K562 (cell line): ENCODE results near the gene ADD1. TPM values are rescaled to one million over a fixed set of nuclear protein-coding genes. Genes with fewer than 3 reads are reported as not detected.
A peak's percentile ranks its signal among the peaks of the same experiment; 100 is the strongest.

Experiments used
- ARID3A ChIP-seq: IDR thresholded peaks from 2 replicates; pipeline ENCODE4 v1.6.1; 2012; ENCODE audit warnings: low read depth, low read length, improper control_type of control experiment, borderline replicate concordance
- E4F1 ChIP-seq: fragments of 250-450 bp; sonication (Bioruptor Pico); IDR thresholded peaks from 2 replicates; pipeline ENCODE4 v1.5.0; 2021; ENCODE audit warnings: mild to moderate bottlenecking, borderline replicate concordance
- ETV6 ChIP-seq, 3 experiments: fragments of 150-350 bp in 1 of 3; sonication (generic) in 1 of 3; formaldehyde crosslinking in 1 of 3; IDR thresholded peaks; 2 replicates each; pipeline versions ENCODE4 v1.6.1 to v1.8.0; 2014 to 2022; ENCODE audit warnings: borderline replicate concordance in 2 of 3, low read depth in 2 of 3, antibody characterized with exemption in 1 of 3, low read length in 1 of 3, mild to moderate bottlenecking in 1 of 3, missing genetic modification reagents in 1 of 3
- IFI16 ChIP-seq: fragments of 250-450 bp; sonication (Bioruptor Pico); IDR thresholded peaks from 2 replicates; pipeline ENCODE4 v2.1.2; 2022; ENCODE audit warnings: mild to moderate bottlenecking, inconsistent platforms
- KDM2B ChIP-seq: fragments of 250-450 bp; sonication (Bioruptor Pico); IDR thresholded peaks from 2 replicates; pipeline ENCODE4 v1.8.0; 2021; ENCODE audit warnings: mild to moderate bottlenecking, moderate library complexity
- NFE2 ChIP-seq: IDR thresholded peaks from 2 replicates; pipeline ENCODE4 v1.6.1; 2014; ENCODE audit warnings: antibody characterized with exemption, low read depth
- NRF1 ChIP-seq, 2 experiments: fragments of 450-650 bp; IDR thresholded peaks in 1 of 2; conservative IDR thresholded peaks in 1 of 2; 2 replicates each; pipeline ENCODE4 v1.6.1; 2014; ENCODE audit warnings: mild to moderate bottlenecking in 2 of 2
- RBBP5 ChIP-seq: fragments of 200-600 bp; sonication (generic); IDR thresholded peaks from 2 replicates; pipeline ENCODE4 v1.6.1; 2012; ENCODE audit warnings: borderline replicate concordance, mild to moderate bottlenecking, low read length, control low read depth, inconsistent platforms; ENCODE audit not compliant: insufficient read depth, poor library complexity, severe bottlenecking
- SFPQ ChIP-seq: fragments of 200-400 bp; formaldehyde crosslinking; IDR thresholded peaks from 2 replicates; pipeline ENCODE4 v1.6.1; 2017; ENCODE audit warnings: mild to moderate bottlenecking, low read depth, low read length, moderate library complexity
- SMARCE1 ChIP-seq: fragments of 450-650 bp; IDR thresholded peaks from 2 replicates; pipeline ENCODE4 v1.7.1; 2016; ENCODE audit warnings: mild to moderate bottlenecking
- TFAP4 ChIP-seq: sonication (generic); formaldehyde crosslinking; IDR thresholded peaks from 2 replicates; pipeline ENCODE4 v1.8.0; 2022; ENCODE audit warnings: missing genetic modification reagents, mild to moderate bottlenecking, moderate library complexity, borderline replicate concordance
- XRCC4 ChIP-seq: IDR thresholded peaks from one replicate; pipeline ENCODE4 v1.6.1; 2011; ENCODE audit not compliant: insufficient read depth, insufficient read length; ENCODE audit errors: extremely low read depth
- ZNF589 ChIP-seq: fragments of 200-800 bp; sonication (Bioruptor generic); IDR thresholded peaks from 2 replicates; pipeline ENCODE4 v1.6.1; 2016; ENCODE audit warnings: low read depth, missing genetic modification characterization, missing compliant biosample characterization
- polyA plus RNA-seq, 8 experiments: library from polyadenylated mRNA; depleted of rRNA in 4 of 8; stranded (reverse) in 5 of 8; unstranded in 3 of 8; fragments of >200 nt; fragmentation: Nextera tagmentation in 2 of 8; fragmentation: Illumina TruSeq in 1 of 8; extraction: Ambion mirVana in 2 of 8; extraction: Trizol in 1 of 8; gene quantifications; 2 replicates each; pipeline versions ENCODE4 v1.2.1 to v1.2.3, GENCODE V29; 2011 to 2014; ENCODE audit warnings: inconsistent platforms in 1 of 8, missing spikeins in 1 of 8
- total RNA-seq, 7 experiments: library from RNA; depleted of rRNA in 6 of 7; stranded (reverse); fragments of >200 nt in 6 of 7; fragmentation: Illumina TruSeq in 2 of 7; extraction: Trizol in 2 of 7; gene quantifications; 2 replicates each; pipeline versions ENCODE4 v1.2.1 to v1.2.3, GENCODE V29; 2011 to 2021; ENCODE audit warnings: low replicate concordance in 1 of 7
- TF ChIP-seq, protein P1 (sequence below), 3 experiments: IDR thresholded peaks in 2 of 3; conservative IDR thresholded peaks in 1 of 3; 2 replicates each; pipeline ENCODE4 v1.5.1; 2011 to 2012; ENCODE audit warnings: low read length in 3 of 3, mild to moderate bottlenecking in 3 of 3, control low read depth in 2 of 3, improper control_type of control experiment in 1 of 3, inconsistent platforms in 1 of 3, low read depth in 1 of 3, mixed read lengths in 1 of 3, moderate library complexity in 1 of 3; ENCODE audit not compliant: insufficient read depth in 2 of 3
- TF ChIP-seq, protein P2 (sequence below): fragments of 250-450 bp; sonication (Bioruptor Pico); IDR thresholded peaks from 2 replicates; pipeline ENCODE4 v1.5.0; 2020; ENCODE audit warnings: mild to moderate bottlenecking

Gene ADD1
- total and polyA plus RNA-seq, 9 of the 15 experiments (the other 6 are each of a cell fraction or from before 2014, with no cell fraction given), result 17.5 to 153 (median 74.0) TPM

- TF ChIP-seq RBBP5 (peak; percentile 53), NFE2 (no peak), IFI16 (no peak), ZNF589 (CRISPR knock-in tag) (no peak), SFPQ (no peak), KDM2B (CRISPR knock-in tag) (no peak), TFAP4 (CRISPR knock-in tag) (peak; percentile 76; the same call in 1 of the 2 replicates), NRF1 (conservative IDR thresholded peaks at IDR 0.05 in 1 of 2, IDR thresholded peaks at IDR 0.05 in 1 of 2) (peak in 1 of 2 experiments; percentile 33; a peak in 2 of 4 replicates), ARID3A (no peak), E4F1 (no peak), ETV6 (IDR thresholded peaks at IDR 0.05; ENCODE audit: borderline replicate concordance in 1 of 2, low read depth in 2 of 2, low read length in 1 of 2) (no peak), ETV6 (CRISPR knock-in tag; IDR thresholded peaks at IDR 0.05; ENCODE audit: borderline replicate concordance) (no peak), XRCC4 (no peak), SMARCE1 (no peak)
- TF ChIP-seq, protein P1, sequence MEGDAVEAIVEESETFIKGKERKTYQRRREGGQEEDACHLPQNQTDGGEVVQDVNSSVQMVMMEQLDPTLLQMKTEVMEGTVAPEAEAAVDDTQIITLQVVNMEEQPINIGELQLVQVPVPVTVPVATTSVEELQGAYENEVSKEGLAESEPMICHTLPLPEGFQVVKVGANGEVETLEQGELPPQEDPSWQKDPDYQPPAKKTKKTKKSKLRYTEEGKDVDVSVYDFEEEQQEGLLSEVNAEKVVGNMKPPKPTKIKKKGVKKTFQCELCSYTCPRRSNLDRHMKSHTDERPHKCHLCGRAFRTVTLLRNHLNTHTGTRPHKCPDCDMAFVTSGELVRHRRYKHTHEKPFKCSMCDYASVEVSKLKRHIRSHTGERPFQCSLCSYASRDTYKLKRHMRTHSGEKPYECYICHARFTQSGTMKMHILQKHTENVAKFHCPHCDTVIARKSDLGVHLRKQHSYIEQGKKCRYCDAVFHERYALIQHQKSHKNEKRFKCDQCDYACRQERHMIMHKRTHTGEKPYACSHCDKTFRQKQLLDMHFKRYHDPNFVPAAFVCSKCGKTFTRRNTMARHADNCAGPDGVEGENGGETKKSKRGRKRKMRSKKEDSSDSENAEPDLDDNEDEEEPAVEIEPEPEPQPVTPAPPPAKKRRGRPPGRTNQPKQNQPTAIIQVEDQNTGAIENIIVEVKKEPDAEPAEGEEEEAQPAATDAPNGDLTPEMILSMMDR (IDR thresholded peaks at IDR 0.05 in 2 of 3, conservative IDR thresholded peaks at IDR 0.05 in 1 of 3; ENCODE audit: insufficient read depth in 2 of 3, low read depth in 1 of 3, low read length in 3 of 3), result no peak
- TF ChIP-seq, protein P2, sequence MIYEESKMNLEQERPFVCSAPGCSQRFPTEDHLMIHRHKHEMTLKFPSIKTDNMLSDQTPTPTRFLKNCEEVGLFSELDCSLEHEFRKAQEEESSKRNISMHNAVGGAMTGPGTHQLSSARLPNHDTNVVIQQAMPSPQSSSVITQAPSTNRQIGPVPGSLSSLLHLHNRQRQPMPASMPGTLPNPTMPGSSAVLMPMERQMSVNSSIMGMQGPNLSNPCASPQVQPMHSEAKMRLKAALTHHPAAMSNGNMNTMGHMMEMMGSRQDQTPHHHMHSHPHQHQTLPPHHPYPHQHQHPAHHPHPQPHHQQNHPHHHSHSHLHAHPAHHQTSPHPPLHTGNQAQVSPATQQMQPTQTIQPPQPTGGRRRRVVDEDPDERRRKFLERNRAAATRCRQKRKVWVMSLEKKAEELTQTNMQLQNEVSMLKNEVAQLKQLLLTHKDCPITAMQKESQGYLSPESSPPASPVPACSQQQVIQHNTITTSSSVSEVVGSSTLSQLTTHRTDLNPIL, result no peak
Measured at GRCh38 chr4:2961421-2961810, 117.8 kb downstream of the ADD1 start (continued).
